GM21528 (cell line): ENCODE measurements around the gene DZIP1L.
"Not testable (repeated sequence)": the region's sequence is repeated elsewhere in the genome, so short reads cannot be mapped to it uniquely, and the experiment has no call there.

Experiments used
- ATAC-seq: cut with Tn5 transposase; IDR thresholded peaks from one replicate; pipeline ENCODE4 v1.9.1; 2021; ENCODE audit warnings: mild to moderate bottlenecking, moderate library complexity; ENCODE audit not compliant: unreplicated experiment, low FRiP score

DZIP1L gene, protein sequence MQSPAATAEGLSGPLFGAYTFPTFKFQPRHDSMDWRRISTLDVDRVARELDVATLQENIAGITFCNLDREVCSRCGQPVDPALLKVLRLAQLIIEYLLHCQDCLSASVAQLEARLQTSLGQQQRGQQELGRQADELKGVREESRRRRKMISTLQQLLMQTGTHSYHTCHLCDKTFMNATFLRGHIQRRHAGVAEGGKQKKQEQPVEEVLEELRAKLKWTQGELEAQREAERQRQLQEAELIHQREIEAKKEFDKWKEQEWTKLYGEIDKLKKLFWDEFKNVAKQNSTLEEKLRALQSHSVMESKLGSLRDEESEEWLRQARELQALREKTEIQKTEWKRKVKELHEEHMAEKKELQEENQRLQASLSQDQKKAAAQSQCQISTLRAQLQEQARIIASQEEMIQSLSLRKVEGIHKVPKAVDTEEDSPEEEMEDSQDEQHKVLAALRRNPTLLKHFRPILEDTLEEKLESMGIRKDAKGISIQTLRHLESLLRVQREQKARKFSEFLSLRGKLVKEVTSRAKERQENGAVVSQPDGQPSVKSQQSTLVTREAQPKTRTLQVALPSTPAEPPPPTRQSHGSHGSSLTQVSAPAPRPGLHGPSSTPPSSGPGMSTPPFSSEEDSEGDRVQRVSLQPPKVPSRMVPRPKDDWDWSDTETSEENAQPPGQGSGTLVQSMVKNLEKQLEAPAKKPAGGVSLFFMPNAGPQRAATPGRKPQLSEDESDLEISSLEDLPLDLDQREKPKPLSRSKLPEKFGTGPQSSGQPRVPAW

DNA sequence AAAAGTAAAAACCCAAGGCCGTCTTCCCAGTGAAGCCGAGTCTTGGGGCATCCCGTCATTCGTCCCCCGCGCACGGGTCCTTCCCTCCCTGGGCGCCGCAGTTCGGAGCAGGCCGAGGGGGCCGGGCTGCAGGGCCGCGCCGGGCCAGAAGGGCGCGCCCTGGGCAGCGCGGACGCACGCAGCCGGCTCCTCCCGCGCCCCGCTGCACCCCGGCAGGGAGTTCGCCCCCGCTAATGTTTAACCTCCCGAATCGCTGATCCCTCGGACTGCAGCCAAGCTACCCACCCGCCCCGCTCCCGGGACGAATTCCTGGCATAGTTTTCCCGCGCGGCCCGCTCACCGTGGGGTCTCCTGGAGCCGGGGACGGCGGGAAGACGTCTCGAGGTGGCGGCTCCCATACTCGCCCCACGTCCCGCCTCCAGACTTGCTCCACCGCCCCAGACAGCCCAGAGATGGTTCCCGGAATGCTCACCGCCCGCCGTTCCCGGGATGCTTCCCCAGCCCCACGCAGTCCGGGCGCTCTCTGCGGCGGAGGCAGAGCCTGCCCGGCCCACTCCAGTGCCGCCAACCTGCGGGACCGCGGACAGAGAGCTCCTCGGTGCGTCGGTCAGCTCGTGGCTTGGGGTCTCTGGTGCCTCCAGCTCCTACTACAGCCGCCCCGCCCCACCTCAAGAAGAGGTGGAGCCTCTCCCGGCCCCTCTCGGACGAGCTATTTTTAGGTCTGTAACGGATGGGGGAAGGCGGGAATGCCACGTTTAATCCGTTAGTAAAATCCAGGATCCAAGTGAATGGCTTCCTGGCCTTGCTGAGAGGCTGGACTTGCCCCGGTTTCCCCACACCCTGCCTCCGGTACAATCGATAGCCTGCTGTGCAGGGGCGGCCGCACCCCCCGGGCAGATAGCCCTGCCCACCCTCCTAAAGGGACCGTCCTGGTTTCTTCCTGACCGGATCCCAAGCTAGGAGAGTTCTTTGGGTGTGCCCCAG is at the start of gene DZIP1L:
Gene DZIP1L, minus strand, starts transcription at position 621 of the 984 bp plus-strand sequence. CDS start 11,637 bp downstream, outside the sequence.
- peak; percentile 83 for ATAC-seq

DNA sequence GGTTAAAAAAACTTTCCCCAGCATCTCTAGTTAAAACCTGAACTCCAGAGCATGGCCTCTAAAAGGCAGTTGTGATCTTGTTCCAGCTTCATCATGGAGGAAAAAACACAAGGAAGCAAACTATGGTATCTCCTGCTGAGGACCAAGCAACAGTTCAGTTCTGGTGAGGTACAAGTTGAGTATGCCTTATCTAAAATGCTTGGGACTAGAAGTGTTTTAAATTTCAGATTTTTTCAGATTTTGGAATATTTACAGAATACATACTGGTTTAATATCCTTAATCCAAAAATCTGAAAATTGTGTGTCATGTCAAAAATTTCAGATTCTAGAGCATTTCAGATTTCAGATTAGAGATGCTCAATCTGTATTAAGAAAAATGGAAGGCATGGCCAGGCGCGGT is 49.7 kb upstream of the DZIP1L start:
- no peak for ATAC-seq

DNA sequence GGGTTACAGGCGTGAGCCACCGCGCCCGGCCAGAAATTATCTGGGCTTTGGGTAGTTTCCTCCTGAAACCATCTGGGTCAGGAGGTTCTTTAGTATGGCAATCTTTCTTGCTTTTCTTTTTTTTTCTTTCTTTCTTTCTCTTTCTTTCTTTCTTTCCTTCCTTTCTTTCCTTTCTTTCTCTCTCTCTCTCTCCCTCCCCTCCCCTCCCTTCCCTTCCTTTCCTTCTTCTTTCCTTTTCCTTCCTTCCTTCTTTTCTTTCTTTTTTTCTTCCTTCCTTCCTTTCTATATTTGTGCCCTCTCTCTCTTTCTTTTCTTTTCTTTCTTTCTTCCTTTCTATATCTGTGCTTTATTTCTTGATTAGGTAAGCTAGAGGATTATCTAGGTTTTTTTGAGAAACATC is 42.3 kb upstream of the DZIP1L start:
- ATAC-seq, result no peak

DNA sequence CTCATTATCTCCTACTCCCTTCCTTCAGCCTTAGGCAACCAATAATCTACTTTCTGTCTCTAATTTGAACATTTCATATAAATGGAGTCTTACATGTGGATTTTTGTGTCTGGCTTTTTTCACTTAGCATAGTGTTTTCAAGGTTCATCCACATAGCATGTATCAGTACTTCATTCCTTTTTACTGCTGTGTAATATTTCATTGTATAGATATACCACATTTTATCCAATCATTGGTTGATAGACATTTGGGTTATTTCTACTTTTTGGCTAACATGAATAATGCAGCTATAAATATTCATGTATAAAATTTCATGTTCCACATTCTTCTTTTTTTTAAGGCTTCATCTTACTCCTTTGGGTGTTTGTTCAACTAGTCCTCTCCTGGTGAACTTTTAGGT is 39.1 kb upstream of the DZIP1L start:
- no peak for ATAC-seq

DNA sequence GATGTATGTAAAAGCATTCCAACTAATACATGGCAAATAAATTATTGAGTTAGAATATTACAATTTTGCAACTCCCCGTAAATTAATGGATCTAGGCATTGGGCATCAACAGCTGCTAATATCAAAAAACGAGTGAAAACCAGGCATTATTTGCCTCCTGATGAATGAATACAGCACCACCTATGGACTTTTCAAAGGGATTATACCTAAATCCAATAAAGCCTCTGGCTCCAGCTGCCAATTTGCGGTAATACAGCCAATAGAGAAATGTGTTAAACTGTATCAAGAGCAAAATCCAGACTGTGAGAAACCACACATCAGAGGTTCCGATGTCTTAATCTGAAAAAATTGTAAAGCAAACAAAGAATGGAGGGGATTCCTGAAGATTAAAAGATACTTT is 33.1 kb upstream of the DZIP1L start:
- ATAC-seq, result no peak

DNA sequence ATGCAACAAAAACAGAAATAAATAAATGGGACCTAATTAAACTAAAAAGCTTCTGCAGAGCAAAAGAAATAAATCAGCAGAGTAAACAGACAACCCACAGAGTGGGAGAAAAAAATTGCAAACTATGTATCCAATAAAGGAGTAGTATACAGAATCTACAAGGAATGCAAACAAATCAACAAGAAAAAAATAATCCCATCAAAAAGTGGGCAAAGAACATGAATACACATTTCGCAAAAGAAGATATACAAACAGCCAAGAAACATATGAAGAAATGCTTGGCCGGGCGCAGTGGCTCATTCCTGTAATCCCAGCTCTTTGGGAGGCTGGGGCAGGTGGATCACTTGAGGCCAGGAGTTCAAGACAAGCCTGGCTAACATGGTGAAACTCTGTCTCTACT is 26.8 kb upstream of the DZIP1L start:
- not testable (repeated sequence) for ATAC-seq

DNA sequence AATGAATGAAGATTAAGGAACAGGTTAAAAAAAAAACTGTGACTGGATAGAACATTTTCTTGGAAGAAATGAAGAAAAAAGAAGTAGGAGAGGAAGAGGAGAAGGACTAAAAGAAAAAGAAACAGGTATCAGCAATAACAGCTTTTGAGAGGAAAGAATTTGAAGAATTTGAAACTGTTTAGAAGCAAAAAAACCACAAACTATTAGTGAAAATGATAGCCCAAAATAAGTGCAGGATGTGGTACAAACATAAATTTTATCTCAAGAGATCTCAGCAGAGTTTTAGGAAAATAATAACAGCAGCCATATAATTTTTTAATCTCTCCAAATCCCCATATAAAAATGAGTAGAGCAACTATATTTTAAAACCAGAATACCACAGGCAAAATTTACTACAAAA is 25.5 kb upstream of the DZIP1L start:
- ATAC-seq, result no peak

DNA sequence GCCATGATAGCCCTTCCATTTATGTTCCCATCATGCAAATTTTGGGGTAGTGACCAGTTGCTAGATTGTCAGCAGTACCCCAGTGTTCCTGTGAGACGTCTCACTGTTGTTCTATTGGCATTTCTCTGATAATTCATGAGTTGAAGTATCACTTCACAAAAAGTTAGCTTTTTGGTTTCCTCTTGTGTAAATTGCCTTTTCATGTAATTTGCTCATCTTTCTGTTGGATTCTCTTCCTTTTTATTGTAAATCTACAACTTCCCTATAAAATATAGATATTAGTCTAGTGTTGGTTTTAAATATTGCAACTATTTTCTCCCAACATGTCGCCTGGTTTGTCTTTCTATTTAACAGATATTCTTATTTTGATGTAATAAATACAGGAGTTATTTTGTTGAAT is 24.3 kb upstream of the DZIP1L start:
- ATAC-seq, result no peak

DNA sequence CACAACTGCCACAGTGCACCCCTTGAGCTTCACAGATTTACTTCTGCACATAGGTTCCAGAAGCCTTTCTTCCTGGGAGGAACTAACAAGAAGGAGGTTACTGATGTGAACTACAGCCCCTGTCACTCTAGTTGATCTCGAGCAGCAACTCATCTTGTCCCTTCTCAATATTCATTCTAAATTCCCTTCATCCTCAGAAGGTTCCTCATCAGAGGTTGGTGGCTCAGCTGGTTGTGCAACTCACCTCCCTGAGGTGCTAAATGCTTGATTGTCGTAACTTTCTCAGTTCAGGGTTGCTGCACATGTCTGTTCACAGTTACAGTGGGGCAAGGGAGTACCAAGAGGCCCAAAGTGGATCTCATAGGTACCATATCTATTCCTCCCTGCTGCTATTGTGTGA is 22.5 kb upstream of the DZIP1L start:
- no peak for ATAC-seq

DNA sequence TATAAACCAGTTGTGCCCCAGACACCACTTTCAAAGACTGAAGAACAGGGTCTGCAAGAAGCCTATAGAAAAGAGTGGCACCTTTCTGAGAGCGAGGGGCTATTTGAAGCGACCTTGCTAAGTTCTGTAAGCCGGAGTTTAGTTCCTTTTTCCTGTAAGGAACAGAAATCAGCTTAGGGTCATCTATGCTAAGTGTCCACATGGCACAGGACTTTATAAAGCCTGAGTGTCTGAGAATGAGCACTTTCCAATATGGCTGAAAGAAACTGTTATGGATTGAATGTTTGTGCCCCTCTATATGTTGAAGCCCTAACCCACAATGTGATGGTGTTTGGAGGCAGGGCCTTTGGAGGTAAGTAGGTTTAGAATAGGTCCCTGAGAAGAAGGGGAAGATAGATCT is 20.8 kb upstream of the DZIP1L start:
- no peak for ATAC-seq

DNA sequence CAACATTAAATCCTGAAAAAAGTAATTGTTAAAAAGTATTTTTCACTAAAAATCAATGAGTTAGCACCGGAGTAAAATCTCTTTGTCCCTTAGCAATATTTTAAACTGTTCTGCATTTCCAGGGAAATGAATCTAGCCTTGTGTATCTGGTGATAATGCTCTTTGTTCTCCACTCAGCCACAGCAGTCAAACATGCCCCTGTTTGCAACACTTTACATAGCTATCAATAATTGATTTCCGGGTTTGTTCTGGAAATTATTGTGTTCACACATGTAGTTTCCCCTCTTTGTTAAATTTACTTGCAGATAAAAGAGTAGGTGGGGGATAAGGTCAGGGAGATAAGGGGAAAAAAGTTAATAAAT is 20.4 kb upstream of the DZIP1L start:
- no peak for ATAC-seq

DNA sequence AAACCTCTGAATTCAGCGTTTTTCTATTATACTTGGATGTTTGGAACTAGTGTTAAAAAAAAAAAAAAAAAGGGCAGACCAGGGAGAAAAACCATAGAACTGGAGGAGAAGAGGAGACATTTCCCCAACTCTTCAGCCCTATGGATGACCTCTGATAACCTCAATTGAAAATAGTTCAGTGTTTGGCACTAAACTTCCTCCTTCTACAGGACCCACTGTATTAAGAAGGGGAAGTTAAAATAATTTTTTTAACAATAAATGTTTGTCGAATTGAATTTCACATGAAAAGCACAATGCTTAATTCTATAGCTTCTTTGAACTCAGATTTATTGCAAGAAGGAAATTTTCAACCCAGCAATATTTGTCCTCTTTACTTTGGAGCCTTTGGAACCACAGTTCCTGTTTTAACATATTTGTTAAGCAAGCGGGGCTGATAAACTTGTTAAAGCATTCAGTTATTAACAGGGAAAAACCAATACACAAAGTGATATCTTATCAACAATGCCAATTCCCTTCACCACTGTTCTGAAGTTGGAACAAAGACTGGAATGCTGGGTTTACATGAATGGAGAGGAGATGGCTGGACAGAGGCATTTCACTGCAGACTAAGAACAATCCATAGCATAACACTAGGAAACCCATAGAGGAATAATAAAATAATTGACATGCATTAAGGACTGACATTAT is 19.9 kb upstream of the DZIP1L start:
- no peak for ATAC-seq

DNA sequence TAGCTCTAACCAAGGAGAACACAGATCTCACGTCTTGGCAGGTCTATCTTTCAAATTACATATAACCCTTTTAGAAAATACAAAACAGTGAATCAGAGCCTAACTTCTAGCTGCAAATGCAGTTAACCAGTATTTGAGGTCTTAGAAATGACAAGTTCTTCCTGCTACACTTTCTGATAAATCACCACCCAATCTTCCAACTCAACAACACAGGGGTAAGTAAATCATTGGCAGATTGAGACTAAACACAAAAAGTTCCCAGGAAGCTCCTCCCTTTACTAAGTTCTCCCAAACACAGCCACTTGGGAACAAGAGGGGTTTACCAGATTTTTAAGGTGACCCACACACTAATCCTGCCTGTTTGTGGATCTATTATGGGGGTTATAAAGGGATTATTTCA is 16.8 kb upstream of the DZIP1L start, which contains the start of gene A4GNT:
Gene A4GNT, minus strand, starts transcription at position 152 of the 400 bp plus-strand sequence. CDS start 1,134 bp downstream, outside the sequence.
- no peak for ATAC-seq

DNA sequence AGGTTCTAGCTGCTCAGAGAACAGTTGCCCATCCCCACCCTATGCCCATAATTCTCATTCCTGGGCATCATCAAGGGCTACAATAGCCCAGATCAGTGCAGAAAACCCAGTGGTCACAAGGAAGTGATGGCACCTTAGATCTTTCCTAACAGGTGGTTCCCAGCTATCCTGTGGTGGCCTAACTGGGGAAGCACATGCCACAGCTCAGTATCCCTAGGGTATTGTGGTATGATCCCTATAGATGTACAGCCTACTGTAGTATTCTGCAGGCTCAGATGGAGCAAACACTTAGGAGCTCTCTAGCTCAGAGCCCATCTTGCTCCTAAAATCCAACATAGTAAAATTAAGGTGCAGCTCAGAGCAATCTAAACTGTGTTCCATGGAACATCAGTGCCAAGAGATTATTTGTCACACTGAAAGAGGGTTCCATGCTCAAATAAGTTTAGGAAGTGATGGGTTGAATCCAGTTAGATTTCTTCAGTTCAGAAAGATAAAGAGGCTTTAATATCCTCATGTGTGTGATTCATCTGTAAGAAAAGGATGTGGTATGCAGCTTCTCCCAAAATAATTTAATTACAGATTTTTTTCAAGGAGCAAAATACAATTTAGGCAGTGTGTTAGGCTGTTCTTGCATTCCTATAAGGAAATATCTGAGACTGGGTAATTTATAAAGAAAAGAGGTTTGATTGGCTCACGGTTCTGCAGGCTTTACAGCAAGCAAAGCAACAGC is 12.4 kb upstream of the DZIP1L start:
- ATAC-seq, result no peak

DNA sequence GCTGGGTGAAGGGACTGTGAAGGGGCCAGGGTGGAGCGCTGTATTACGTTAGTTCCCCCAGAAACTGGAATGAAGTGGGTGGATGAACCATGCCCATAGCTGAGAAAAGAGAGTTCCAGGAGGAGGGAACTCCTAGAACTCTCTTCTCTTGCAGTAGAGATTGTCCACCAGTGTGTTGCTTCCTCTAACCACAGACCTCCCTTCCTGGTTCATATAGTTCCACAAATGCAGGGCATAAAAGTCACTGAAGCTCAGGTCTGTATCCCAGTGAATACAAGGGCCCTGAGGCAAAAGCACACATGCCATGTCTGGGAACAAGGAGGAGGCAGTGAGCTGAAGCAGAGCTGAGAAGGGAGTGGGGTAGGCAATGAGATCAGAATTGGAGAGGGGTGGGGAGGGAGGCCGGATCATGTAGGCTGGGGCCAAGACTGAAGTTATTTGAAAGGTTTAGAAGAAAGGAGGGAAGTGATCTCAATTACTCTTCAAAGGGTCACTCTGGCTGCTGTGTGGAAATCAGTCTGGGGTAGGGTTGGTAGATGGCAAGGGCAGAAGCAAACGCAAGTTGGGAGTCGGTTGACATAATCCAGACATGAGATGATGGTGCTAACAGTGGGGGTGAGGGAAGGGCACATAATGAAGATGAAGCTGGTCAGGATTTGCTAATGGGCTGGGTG is 10.3 kb upstream of the DZIP1L start:
- ATAC-seq, result no peak

DNA sequence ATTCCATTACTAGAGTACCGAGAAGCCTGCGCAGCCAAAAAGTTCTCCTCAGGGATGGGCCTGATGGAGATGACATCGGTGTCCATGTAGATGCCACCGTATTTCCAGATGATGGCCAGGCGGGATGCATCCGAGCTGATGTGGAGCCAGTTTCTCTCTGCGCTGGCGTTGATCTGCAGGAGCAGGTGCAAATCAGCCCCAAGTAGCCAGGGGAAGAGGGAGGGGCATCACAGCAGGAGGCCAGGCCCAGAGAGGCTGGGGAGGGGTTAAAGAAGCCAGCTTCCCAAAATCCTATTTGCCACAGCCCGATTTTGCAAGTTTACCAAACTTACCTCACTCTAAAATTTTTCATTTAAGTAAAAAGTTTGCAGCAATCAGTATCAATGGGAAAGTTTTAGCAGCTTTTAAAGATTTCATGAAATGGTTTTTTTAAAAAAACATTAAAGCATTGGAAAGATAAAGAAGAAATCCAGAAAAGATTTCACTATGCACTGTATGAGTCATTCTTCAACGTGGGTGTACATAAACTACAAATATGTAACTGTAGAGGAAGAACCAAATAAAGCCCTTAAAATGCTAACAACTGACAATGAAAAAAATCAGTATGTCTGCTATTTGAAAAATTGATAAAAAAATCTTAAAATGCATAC is 9.4 kb upstream of the DZIP1L start:
- ATAC-seq, result no peak

DNA sequence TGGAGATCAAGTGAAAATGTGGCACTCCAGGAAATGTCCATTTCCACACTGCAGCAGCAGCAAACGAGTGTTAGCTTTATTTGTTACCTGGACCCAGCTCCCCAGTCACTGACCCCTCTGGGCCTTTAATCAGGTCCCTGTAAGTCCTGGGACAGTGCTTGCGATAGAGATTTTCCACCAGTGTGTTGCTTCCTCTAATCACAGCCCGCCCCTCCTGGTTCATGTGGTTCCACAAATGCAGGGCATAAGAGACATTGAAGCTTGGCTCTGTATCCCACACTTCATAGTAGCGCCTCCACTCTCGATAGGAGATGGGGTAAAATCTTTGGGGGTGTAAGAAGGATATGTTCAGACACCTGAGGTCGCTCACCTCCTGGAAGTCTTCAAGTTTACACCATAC is 8.8 kb upstream of the DZIP1L start:
- no peak for ATAC-seq

DNA sequence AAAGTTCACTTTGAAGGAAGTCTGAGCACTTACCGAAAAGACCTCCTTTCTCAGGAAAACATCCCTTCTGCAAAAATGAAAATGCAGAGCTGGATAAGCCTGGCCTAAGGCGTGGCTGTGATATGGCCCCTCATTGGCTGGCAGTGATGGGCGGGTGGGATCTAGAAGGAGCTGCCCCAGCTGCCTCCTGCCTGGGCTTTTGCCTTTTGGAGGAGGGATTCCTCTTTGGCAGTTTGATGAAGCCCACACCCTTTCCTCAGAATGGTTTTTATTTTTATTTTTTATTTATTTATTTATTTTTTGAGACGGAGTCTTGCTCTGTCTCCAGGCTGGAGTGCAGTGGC is 4.0 kb upstream of the DZIP1L start:
- ATAC-seq, result no peak
